HFFc6 (cell line): ENCODE measurements around the gene GATA6. TPM values are rescaled to one million over a fixed set of nuclear protein-coding genes. Genes with fewer than 3 reads are reported as not detected.
"Not testable (repeated sequence)": the region's sequence is repeated elsewhere in the genome, so short reads cannot be mapped to it uniquely, and the experiment has no call there.

ENCODE experiments used
- DNase-seq: peaks from one replicate; pipeline ENCODE4 v3.0.0-alpha.2; 2018
- H3K27ac Mint-ChIP-seq: 2 replicates; pipeline ENCODE4 v1.8.0; 2020; ENCODE audit warnings: mild to moderate bottlenecking, mixed read lengths
- H3K27me3 Mint-ChIP-seq: 2 replicates; pipeline ENCODE4 v1.8.0; 2021; ENCODE audit warnings: mild to moderate bottlenecking, moderate library complexity, mixed read lengths; ENCODE audit not compliant: insufficient read depth
- H3K36me3 Mint-ChIP-seq: 2 replicates; pipeline ENCODE4 v1.8.0; 2021; ENCODE audit warnings: low read depth, mixed read lengths
- H3K4me1 Mint-ChIP-seq: 2 replicates; pipeline ENCODE4 v1.8.0; 2020; ENCODE audit warnings: low read depth, mixed read lengths
- H3K4me3 Mint-ChIP-seq: 2 replicates; pipeline ENCODE4 v1.8.0; 2020; ENCODE audit warnings: mild to moderate bottlenecking, moderate library complexity, mixed read lengths
- H3K9me3 Mint-ChIP-seq: 2 replicates; pipeline ENCODE4 v1.8.0; 2020; ENCODE audit warnings: mild to moderate bottlenecking, mixed read lengths
- CTCF ChIP-seq: fragments of 200-600 bp; sonication (generic); IDR thresholded peaks from 2 replicates; pipeline ENCODE4 v1.5.0; 2021; ENCODE audit warnings: antibody characterized with exemption, mild to moderate bottlenecking
- total RNA-seq, 6 experiments: library from RNA; stranded (reverse); fragmentation: NEBNext Ultra II Directional; extraction: Animal tissue kit (Norgen Biotek cat#: 25700); gene quantifications; 2 replicates in 1 of 6; 3 replicates in 5 of 6; pipeline ENCODE4 v1.2.3, GENCODE V29; 2021

The GATA6 gene
- total RNA-seq, 6 experiments from 2014 or later, result 0.28 to 1.8 (median 1.5) TPM

- DNase-seq, result no peak
- no peak overlapping the region for H3K27ac Mint-ChIP-seq
- H3K4me3 Mint-ChIP-seq, result no peak overlapping the region
- peaks cover 22% of the 10 kb centered on the region; the same call in 1 of the 2 replicates for H3K27me3 Mint-ChIP-seq
- H3K4me1 Mint-ChIP-seq, result peaks cover 11% of the 10 kb centered on the region
- no peaks in the 10 kb centered on the region for H3K36me3 Mint-ChIP-seq
- H3K9me3 Mint-ChIP-seq, result no peaks in the 10 kb centered on the region
- TF ChIP-seq CTCF, result no peak
Measured at GRCh38 chr18:22191923-22192322, 22.5 kb downstream of the GATA6 start.

GRCh38 chr18:22193466-22193865 is 24.1 kb downstream of the GATA6 start:
- no peaks in the 10 kb centered on the region for H3K9me3 Mint-ChIP-seq
- H3K27ac Mint-ChIP-seq, result no peak overlapping the region
- no peak for DNase-seq
- peaks cover 23% of the 10 kb centered on the region; the same call in 1 of the 2 replicates for H3K27me3 Mint-ChIP-seq
- no peak overlapping the region for H3K4me3 Mint-ChIP-seq
- TF ChIP-seq CTCF, result no peak
- peaks cover 11% of the 10 kb centered on the region for H3K4me1 Mint-ChIP-seq
- H3K36me3 Mint-ChIP-seq, result no peaks in the 10 kb centered on the region

DNA sequence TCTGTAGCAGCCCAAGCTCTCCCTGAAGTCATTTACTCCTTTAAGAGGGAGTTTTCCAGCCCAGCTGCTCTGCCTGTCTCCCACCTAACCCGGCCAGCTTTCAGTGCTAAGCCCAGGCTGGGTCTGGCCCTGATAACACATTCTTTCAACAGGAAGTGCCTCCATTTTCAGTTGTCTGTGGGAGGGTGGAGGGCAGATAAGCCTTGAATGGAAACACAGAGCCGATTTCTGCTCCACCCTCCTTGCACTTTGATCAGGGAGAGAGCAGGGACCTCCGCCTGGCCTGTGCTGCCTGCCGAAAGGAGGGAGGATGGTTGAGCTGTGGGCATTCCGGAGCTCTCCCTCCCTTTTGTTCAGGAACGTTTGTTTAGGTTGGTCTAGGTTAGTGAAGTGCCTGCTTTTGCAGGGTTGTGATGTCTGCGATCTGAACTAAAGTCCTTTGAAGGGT is 24.8 kb downstream of the GATA6 start:
- no peaks in the 10 kb centered on the region for H3K9me3 Mint-ChIP-seq
- no peak overlapping the region for H3K4me3 Mint-ChIP-seq
- no peak overlapping the region for H3K27ac Mint-ChIP-seq
- H3K36me3 Mint-ChIP-seq, result no peaks in the 10 kb centered on the region
- H3K27me3 Mint-ChIP-seq, result peaks cover 24% of the 10 kb centered on the region; the same call in 1 of the 2 replicates
- TF ChIP-seq CTCF, result no peak
- H3K4me1 Mint-ChIP-seq, result peaks cover 11% of the 10 kb centered on the region
- no peak for DNase-seq

DNA sequence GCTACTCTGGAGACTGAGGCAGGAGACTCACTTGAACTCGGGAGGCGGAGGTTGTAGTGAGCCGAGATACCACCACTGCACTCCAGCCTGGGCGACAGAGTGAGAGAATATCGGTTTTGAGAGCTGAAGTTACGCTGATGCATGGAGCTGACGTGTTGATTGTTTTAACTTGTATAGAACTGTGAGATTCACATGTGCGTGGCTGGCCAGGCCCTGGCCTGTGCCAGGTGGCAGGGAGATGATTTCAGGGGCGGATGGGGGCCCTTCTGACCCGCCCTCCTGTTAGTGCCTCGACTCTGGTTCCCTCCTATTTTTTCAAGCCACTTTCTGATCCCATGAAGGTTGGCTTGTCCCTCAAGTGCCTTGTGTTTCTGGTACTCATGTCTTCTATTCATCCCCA is 25.7 kb downstream of the GATA6 start:
- no peak for DNase-seq
- peaks cover 28% of the 10 kb centered on the region; the same call in 1 of the 2 replicates for H3K27me3 Mint-ChIP-seq
- no peak overlapping the region for H3K27ac Mint-ChIP-seq
- no peak for TF ChIP-seq CTCF
- H3K9me3 Mint-ChIP-seq, result no peaks in the 10 kb centered on the region
- H3K4me1 Mint-ChIP-seq, result peaks cover 11% of the 10 kb centered on the region
- no peak overlapping the region for H3K4me3 Mint-ChIP-seq
- no peaks in the 10 kb centered on the region for H3K36me3 Mint-ChIP-seq

DNA sequence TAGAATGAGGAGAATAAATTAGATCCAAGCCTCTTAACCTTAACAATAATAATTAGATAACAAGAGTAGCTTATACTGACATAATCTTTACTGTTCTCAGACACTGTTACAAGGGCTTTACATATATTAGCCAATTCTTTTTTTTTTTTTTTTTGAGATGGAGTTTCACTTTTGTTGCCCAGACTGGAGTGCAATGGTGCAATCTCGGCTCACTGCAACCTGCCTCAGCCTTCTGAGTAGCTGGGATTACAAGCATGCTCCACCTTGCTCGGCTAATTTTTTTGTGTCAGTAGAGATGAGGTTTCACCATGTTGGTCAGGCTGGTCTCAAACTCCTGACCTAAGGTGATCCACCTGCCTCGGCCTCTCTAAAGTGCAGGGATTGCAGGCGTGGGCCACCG is 27.6 kb downstream of the GATA6 start:
- DNase-seq, H3K9me3 Mint-ChIP-seq, H3K4me1 Mint-ChIP-seq: not testable (repeated sequence)

GRCh38 chr18:22197668-22198067 is 28.3 kb downstream of the GATA6 start:
- no peak for TF ChIP-seq CTCF
- Mint-ChIP-seq H3K4me1 (no peaks in the 10 kb centered on the region), H3K36me3 (no peaks in the 10 kb centered on the region), H3K9me3 (no peaks in the 10 kb centered on the region), H3K27me3 (peaks cover 24% of the 10 kb centered on the region; the same call in 1 of the 2 replicates), H3K4me3 (no peak overlapping the region), H3K27ac (no peak overlapping the region)
- no peak for DNase-seq

More for the DNA sequence above, 27.6 kb downstream of the GATA6 start:
- H3K27ac Mint-ChIP-seq, H3K4me3 Mint-ChIP-seq, H3K36me3 Mint-ChIP-seq: not testable (repeated sequence)
- H3K27me3 Mint-ChIP-seq, result peaks cover 28% of the 10 kb centered on the region; the same call in 1 of the 2 replicates
